HG02678 (cell line): ENCODE results near the gene APP.
A peak's percentile ranks its signal among the peaks of the same experiment; 100 is the strongest.

ENCODE experiments used
- ATAC-seq: cut with Tn5 transposase; IDR thresholded peaks from one replicate; pipeline ENCODE4 v1.9.1; 2021; ENCODE audit warnings: mild to moderate bottlenecking, moderate library complexity; ENCODE audit not compliant: unreplicated experiment

APP gene

GRCh38 chr21:25885880-25886279, 284.7 kb downstream of the APP start:
- ATAC-seq, result no peak

GRCh38 chr21:25885405-25885804, 285.2 kb downstream of the APP start:
- no peak for ATAC-seq

- ATAC-seq, result no peak
Observed at GRCh38 chr21:25884311-25884710, 286.3 kb downstream of the APP start.

- ATAC-seq, result peak; percentile 94
Observed at GRCh38 chr21:25881524-25882376, 288.8 kb downstream of the APP start.

- ATAC-seq, result no peak
Observed at GRCh38 chr21:25879203-25879602, 291.4 kb downstream of the APP start.

GRCh38 chr21:25878344-25878743, 292.2 kb downstream of the APP start:
- ATAC-seq, result no peak

- ATAC-seq, result no peak
Observed at GRCh38 chr21:25872271-25872670, 298.3 kb downstream of the APP start.

GRCh38 chr21:25871566-25871965, 299.0 kb downstream of the APP start:
- no peak for ATAC-seq

- ATAC-seq, result no peak
Observed at GRCh38 chr21:25870084-25870483, 300.5 kb downstream of the APP start.

GRCh38 chr21:25867061-25867460, 303.5 kb downstream of the APP start:
- no peak for ATAC-seq

GRCh38 chr21:25863747-25864146, 306.8 kb downstream of the APP start:
- no peak for ATAC-seq

- no peak for ATAC-seq
Observed at GRCh38 chr21:25863031-25863430, 307.5 kb downstream of the APP start.

GRCh38 chr21:25862596-25862995, 308.0 kb downstream of the APP start:
- peak; percentile 71 for ATAC-seq

- ATAC-seq, result no peak
Observed at GRCh38 chr21:25862112-25862511, 308.5 kb downstream of the APP start.

- no peak for ATAC-seq
Observed at GRCh38 chr21:25859235-25859929, 311.2 kb downstream of the APP start.

- no peak for ATAC-seq
Observed at GRCh38 chr21:25858325-25858724, 312.2 kb downstream of the APP start.

GRCh38 chr21:25857308-25858074, 313.1 kb downstream of the APP start:
- no peak for ATAC-seq

GRCh38 chr21:25855576-25855975, 315.0 kb downstream of the APP start:
- no peak for ATAC-seq

- ATAC-seq, result no peak
Observed at GRCh38 chr21:25850126-25850842, 320.3 kb downstream of the APP start.

- ATAC-seq, result no peak
Observed at GRCh38 chr21:25848309-25848708, 322.3 kb downstream of the APP start.

- no peak for ATAC-seq
Observed at GRCh38 chr21:25845729-25846256, 324.8 kb downstream of the APP start.
